Sciatic nerve (tissue), 2 donors: ENCODE measurements around the gene TAS2R9. TPM values are rescaled to one million over a fixed set of nuclear protein-coding genes. Genes with fewer than 3 reads are reported as not detected.

Experiments used
- ATAC-seq: fragments of 200-7000 bp; cut with Tn5 transposase; one replicate; pipeline ENCODE4 v1.9.1; 2020; ENCODE audit warnings: mild to moderate bottlenecking, moderate library complexity
- DNase-seq: peaks from one replicate; pipeline ENCODE4 v3.0.0-alpha.2; 2020; ENCODE audit warnings: low spot score
- intact Hi-C: fragments of 100-400 bp; cut with DNase I; formaldehyde crosslinking; loops from one replicate; pipeline ENCODE4 v1.14.2; 2022
- total RNA-seq: library from RNA; stranded (reverse); fragmentation: NEBNext Ultra II Directional; extraction: Animal tissue kit (Norgen Biotek cat#: 25700); gene quantifications from one replicate; pipeline ENCODE4 v1.2.1, GENCODE V29; 2021
- donor health status: DM: no; HTN: no; CAD: no.
- donor health status: DM: no; HTN: no; CAD: no.

Gene TAS2R9
- total RNA-seq, 1 donor from 2014 or later = not detected

- ATAC-seq (no peak), DNase-seq (no peak)
- intact Hi-C loops = no loop called here
Observed at GRCh38 chr12:10759657-10760056, 50.3 kb downstream of the TAS2R9 start.

Other genes starting within 250 kb of the TAS2R9 start
- 20.6 TPM for gene MAGOHB, start 196.6 kb downstream of the TAS2R9 start, total RNA-seq
- 0.85 TPM for gene STYK1, start 136.1 kb downstream of the TAS2R9 start, total RNA-seq
- 371 TPM for gene YBX3, start 86.8 kb downstream of the TAS2R9 start, total RNA-seq
- gene TAS2R7, start 7.5 kb downstream of the TAS2R9 start, total RNA-seq = not detected
- 0.27 TPM for gene TAS2R8, start 2.9 kb downstream of the TAS2R9 start, total RNA-seq
- 1.7 TPM for gene TAS2R10, start 16.2 kb upstream of the TAS2R9 start, total RNA-seq
- 9.2 TPM for gene PRR4, start 39.3 kb upstream of the TAS2R9 start, total RNA-seq
- 36.1 TPM for gene PRH1, start 74.1 kb upstream of the TAS2R9 start, total RNA-seq
- gene TAS2R13, start 99.4 kb upstream of the TAS2R9 start, total RNA-seq = 5.0 TPM
- not detected for gene PRH2, start 119.1 kb upstream of the TAS2R9 start, total RNA-seq
- gene TAS2R14, start 129.1 kb upstream of the TAS2R9 start, total RNA-seq = 7.0 TPM
- 2.7 TPM for gene TAS2R50, start 176.7 kb upstream of the TAS2R9 start, total RNA-seq
- 4.6 TPM for gene TAS2R20, start 188.1 kb upstream of the TAS2R9 start, total RNA-seq
- 9.3 TPM for gene TAS2R19, start 212.5 kb upstream of the TAS2R9 start, total RNA-seq
- gene TAS2R31, start 221.2 kb upstream of the TAS2R9 start, total RNA-seq = 8.8 TPM